ENCODE results near the gene GNG11. TPM values are rescaled to one million over a fixed set of nuclear protein-coding genes. Genes with fewer than 3 reads are reported as not detected.
A peak's percentile ranks its signal among the peaks of the same experiment; 100 is the strongest.
"Not testable (repeated sequence)": the region's sequence is repeated elsewhere in the genome, so short reads cannot be mapped to it uniquely, and the experiment has no call there.

Gene GNG11
- 31.6 TPM for total RNA-seq

GRCh38 chr7:93921607-93922566 is at the start of gene GNG11:
Gene GNG11 (plus strand): TSS chr7:93921735. CDS start chr7:93922138, 403 bp downstream.
- peak; percentile 90 for DNase-seq

GRCh38 chr7:93873998-93874574 is 47.4 kb upstream of the GNG11 start:
- no peak for DNase-seq

- no peak for DNase-seq
Measured at GRCh38 chr7:93877742-93878141, 43.8 kb upstream of the GNG11 start.

DNA sequence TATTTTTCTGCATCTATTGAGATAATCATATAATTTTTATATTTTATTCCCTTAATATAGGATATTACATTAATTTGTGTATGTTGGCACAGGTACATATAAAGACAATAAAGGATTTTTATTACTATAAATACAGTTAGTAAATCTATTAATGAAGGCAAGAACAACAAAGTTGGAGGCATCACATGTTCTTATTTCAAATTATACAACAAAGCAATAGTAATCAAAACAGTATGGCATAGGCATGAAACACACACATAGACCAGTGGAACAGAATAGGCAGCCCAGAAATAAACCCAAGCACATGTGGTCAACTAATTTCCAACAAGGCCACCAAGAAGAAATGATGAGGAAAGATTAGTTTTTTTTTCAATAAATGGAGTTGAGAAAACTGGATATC is 42.2 kb upstream of the GNG11 start:
- no peak for DNase-seq

- no peak for DNase-seq
Measured at GRCh38 chr7:93882468-93882867, 39.1 kb upstream of the GNG11 start.

DNA sequence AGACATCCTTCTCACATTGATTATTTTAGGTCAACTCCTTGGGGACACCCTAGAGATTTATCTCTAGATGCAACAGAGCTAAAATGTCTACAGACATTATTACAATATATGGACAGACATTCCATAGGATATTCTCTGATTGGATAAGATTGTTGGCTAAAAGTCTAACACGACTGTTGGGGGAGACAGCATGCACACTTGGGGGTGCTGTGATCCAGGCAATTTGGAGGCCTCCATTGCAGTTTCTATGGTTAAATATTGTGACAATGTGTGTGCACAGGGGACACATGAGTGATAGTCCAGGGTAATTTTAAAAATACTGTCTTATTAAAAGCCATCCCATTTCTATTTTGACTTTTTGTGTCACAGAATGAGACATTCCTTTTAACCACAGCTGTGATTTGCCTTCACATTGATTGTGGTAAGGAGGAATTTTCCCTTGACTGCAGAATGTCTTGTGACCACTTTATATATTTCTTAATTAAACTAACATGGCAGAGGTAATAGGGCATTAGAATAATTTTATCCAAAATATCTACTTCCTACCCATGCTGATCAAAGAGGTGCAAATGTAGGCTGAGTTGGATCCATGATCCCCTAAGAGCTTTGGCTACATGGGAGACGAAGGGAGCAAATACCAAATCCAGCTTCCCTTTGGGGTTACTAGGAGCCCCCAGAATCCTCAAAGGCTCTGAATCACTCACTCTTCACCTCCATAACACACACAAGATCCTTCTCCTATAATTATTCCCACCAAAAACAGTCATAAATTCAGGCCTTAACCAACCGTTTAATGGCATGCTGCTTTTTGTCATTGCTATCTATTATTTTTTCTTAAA is 38.2 kb upstream of the GNG11 start:
- no peak for DNase-seq

- DNase-seq = no peak
Measured at GRCh38 chr7:93883917-93884345, 37.6 kb upstream of the GNG11 start.

DNA sequence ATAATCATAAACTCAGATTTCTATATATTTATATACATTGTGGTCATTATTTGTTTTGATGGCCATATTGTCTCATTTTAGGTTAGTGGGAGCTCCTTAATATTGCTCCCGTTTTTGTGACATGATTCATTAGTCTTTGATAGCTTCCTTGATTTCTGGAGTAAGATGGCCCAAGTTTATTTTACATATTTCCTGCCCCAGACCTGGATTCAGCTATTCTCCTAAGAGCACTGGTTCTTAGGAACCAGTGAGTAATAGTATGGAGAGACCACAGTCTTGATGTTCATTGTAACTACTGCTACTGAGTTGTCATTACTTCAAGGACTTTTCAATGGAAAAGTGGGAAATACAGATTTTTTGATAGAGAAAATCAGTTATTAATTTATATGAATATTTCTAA is 37.0 kb upstream of the GNG11 start:
- no peak for DNase-seq

- no peak for DNase-seq
Measured at GRCh38 chr7:93889261-93889660, 32.3 kb upstream of the GNG11 start.

DNA sequence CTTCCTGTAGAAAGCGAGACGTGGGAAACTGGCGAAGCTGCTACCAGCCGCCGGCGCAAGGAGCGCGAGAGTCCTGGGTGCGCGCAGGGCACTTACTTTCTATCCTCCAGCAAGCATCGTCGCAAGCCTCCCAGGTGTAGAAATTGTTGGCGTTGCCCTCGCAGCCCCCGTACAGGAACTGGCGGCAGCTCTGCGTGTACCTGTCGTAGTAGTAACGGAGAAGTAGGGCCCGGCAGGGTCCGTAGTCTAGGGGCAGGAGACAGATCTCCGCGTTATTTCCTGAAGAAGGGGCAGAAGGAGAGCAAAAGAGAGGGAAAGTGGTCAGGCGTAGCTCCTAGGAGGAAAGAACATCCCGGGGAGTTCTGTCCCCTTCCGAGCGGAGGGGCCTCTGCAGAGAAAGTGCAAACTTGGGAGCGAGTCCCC is 31.5 kb upstream of the GNG11 start:
- peak; percentile 46 for DNase-seq

GRCh38 chr7:93890464-93891068 is 31.0 kb upstream of the GNG11 start, which contains the start of gene TFPI2:
Gene TFPI2 (minus strand): TSS chr7:93890753. CDS start chr7:93890678, 75 bp downstream.
- peak; percentile 60 for DNase-seq

- no peak for DNase-seq
Measured at GRCh38 chr7:93894426-93894825, 27.1 kb upstream of the GNG11 start.

- DNase-seq = peak; percentile 35
Measured at GRCh38 chr7:93894966-93895640, 26.4 kb upstream of the GNG11 start.

DNA sequence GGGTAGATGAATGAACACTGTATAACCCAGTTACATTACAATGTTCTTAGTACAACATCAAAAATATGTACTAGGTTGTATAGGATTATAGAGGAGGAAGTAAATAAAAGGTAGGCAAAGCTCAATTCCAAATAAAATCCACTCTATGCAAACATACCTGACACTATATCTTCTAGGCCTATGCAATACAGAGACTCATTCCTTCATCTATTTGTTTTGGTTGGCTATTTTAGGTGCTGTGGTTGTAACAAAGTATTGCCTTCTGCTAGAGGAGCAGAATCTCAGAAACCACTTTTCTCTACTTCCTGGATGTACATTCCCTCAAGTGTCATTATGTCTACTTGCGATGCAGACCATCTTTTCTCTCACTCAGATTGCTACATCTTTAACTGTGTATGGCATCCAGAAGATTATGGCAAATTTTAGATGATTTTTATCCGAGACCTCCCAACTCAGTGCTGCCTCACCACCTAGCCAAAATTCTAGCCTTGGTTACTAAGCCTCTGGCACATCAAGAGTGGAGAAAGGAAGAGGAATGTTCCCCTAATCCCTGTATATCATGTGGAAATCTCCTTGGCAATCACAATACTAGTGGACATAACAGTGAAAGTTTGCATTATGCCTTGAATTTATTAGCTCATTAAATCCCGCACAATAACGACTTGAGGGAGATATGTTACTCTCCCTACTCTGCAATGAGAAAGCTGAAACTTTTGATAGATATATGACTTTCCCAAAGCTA is 25.5 kb upstream of the GNG11 start:
- DNase-seq = no peak

- DNase-seq = no peak
Measured at GRCh38 chr7:93897680-93898079, 23.9 kb upstream of the GNG11 start.

DNA sequence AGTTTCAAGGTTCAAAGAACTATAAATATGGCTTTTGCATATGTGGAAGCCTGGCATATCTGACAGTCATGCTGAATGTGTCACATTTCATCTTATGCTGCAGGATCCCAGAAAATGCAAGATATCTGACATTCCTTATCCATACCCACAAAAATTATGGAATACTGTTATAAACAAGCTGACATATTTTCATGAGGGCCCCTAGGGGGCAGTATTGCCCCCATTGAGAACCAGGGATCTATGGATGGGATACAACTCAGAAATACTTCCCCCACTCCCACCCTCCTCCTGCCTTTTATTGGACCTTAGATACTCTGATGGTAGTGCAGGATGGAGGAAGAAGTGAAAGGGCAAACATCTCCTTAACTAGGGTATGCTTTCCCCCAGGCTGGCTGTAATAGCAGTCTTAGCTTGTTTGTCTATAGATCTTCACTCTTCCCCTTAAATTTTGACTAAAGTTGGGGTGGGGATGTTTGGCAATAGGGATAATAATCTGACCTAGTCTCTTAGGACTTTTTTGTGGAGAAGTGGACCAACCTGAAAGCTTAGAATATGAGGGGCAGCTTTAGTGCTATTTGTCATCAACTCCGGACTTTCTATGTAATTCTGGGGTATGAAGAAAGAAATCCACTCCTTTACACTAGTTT is 18.6 kb upstream of the GNG11 start:
- DNase-seq = peak; percentile 69

DNA sequence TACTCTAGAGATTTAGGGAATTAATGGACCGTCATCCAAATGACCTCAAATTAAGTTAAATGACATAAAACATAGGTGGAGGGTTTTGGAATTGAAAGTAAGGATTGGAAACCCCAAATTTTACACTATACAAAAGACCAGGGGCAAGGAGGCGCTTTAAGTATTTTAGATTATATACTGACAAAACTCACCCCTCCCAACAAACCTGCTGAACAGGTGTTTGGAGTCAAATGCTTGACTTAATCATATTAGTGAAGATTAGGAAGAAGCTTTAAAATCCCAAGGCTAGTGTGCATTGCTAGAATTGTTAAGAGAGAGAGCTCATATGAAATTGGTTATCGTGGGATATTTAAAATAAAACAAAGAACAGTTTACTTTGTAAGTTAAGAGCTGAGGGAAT is 15.3 kb upstream of the GNG11 start, which contains the start of gene GNGT1:
TSS of gene GNGT1 (plus strand) at position 301 of the 400 bp plus-strand sequence. CDS start 180 bp downstream, outside the sequence.
- DNase-seq = no peak

DNA sequence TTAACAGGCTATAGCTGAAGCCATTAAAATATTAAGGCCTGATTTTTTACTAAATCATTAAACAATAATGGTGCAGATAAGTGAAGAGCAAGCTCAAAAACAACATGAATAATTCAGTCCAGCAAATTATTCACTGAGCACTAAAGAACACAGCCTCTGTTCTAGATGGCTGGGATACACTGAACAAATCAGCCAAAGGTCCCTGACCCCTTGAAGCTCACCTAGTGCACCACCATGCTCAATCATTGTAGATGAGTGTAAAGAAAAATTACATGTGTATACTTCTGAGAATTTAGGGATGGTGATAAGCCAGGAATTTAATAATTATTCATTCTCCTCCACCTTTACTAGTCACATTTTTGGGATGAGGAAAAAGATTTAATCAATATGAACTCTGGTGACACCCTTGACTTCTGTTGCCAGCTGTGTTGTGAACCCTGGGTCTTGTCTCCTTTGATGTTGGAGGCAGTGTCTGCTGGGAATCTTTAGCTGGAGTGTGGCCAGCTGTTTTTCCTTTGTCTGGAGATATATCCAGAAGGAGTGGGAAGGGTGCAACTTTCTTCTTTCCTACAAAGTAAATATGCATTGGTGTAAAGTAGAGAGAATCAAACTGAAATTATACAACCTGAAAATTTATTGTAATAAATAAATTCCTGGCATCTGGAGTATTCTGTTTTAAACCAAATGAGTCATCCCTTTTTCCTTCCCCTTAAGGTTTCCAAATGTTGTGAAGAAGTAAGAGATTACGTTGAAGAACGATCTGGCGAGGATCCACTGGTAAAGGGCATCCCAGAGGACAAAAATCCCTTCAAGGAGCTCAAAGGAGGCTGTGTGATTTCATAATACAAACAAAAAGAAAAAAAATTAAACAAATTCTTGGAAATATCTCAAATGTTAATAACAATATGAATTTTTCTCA is 11.2 kb upstream of the GNG11 start:
- DNase-seq = no peak

- DNase-seq = not testable (repeated sequence)
Measured at GRCh38 chr7:93911242-93911641, 10.3 kb upstream of the GNG11 start.
